ENCODE results near the gene FGFBP3.
A peak's percentile ranks its signal among the peaks of the same experiment; 100 is the strongest.

FGFBP3 gene, protein sequence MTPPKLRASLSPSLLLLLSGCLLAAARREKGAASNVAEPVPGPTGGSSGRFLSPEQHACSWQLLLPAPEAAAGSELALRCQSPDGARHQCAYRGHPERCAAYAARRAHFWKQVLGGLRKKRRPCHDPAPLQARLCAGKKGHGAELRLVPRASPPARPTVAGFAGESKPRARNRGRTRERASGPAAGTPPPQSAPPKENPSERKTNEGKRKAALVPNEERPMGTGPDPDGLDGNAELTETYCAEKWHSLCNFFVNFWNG

DNA sequence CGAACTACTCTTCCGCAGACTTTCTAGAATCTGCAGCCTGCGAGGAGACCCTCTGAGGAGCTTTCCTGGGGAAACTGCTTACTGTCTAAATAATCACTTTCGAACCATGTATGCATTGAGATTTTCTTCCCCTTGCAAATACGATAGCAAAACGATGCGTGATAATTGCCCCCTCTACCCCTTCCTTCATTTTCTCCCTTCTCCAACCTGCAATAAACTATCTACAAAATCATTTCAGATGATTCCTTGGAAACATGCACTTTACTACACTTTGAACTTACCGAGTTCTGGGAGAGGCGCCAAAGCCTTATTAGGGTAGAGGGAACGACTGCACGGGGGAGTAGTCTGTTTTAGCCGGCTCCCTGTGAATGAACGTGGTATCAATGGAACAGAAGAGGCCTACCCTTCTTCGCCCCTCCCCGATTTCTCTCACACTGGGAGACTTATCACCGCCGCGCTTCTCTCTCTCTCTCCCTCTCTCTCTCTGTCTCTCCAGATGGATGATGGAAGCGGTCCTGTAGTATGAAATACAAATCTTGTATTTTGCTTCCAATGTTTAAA, at the start of gene FGFBP3:
TSS of gene FGFBP3 (minus strand) at position 370 of the 561 bp plus-strand sequence. CDS start 517 bp downstream, outside the sequence.
- DNase-seq = peak; percentile 32

DNA sequence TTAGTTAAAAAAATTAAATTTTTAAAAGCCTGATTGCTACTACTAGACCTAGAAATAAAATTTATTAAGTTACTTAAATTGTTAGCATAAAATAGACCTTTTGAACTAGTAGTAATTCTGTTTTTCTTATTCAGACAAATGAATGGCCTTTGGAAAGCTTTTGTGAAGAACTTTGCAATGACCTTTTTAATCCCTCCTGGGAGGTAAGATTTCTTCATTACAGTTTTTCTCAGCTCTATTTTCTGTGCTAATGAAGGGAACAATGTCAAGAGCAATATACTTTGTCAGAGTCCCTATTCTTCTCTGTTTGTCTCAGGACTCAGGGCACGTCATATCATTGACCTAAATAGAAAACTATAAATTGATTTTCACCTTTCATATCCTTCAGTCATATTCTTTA, 47.8 kb upstream of the FGFBP3 start:
- no peak for DNase-seq

DNA sequence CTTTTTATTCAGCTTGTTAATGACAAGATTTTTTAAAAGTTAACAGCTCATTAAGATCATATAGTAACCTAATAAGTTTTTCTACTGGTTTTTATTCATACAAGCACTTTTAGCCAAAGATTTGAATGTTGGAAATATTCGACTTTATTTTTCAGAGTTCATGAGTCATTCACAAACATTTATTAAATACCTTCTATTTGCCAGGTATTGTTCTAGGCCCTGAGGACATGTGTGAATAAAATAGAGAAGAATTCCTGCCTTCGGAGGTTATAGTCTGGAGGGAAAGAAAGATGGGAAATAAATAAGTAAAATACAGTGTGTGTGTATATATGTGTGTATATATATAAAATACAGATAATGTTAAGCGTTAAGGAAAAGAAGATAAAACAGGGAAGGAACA, 45.8 kb upstream of the FGFBP3 start:
- no peak for DNase-seq

DNA sequence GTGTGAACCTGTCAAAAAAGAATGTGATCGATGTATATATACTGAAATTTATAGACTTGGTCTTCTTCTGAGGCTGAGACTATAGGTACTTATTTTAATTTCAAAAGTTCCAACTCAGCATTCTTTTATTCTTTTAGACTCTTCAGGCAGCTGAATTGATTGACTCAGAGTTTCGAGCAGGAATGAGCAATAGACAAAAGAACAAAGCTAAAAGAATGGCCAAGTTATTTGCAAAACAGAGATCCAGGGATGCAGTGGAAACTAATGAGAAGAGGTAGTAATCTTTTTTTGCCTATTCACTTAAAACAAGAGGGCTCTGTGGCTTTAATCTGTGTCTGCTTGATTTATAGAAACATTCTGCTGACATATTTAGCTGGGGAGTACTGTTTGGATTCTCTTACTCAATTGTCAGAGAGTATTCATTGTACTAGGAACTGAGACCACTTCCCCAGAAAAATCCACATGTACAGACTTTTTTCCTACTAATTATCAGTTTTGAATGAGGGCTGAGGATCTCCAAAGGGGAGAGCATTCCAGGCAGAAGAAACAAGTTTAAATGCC, 44.4 kb upstream of the FGFBP3 start:
- DNase-seq = no peak

DNA sequence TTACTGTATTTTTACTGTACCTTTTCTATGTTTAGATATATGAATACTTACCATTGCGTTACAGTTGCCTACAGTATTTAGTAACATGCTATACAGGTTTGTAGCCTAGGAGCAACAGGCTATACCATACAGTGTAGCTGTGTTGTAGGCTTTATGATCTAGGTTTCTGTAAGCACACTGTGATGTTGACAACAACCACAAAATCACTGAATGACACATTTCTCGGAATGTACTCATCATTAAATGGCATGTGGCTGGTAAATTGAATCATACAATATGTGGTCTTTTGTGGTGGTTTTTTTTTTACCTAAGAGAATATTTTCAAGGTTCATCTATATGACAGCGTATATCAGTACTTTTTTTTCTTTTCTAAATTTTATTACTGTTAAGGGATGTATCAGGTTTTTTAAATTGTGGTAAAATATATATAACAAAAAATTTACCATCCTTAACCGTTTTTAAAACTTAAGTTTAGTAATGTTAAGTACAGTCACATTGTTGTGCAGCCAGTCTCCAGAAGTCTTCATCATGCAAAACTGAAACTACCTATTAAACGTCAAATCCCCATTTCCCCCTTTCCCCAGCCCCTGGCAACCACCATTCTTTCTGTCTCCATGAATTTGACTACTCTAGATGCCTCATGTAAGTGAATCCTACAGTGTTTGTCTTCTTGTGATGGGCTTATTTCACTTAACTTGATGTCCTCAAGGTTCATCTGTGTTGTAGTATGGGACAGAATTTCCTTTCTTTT, 35.8 kb upstream of the FGFBP3 start:
- DNase-seq = no peak

DNA sequence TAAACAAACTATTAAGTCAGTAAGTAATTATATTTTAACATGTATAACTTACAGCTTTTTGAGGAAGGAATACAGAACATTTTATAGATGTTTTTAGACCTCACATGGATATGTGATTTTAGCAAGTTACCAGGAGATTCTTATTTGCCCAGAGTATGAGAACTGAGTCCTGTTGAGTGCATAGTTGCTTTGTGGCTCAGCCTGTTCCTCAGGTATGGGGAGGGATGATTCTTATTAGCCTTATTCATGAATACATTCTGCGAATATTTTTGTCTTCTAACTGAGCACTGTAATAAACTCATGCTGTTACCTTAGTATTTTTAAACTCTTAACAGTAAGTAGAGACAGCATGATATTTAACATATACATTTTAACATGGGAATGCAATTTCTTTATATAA, 32.1 kb upstream of the FGFBP3 start:
- no peak for DNase-seq

DNA sequence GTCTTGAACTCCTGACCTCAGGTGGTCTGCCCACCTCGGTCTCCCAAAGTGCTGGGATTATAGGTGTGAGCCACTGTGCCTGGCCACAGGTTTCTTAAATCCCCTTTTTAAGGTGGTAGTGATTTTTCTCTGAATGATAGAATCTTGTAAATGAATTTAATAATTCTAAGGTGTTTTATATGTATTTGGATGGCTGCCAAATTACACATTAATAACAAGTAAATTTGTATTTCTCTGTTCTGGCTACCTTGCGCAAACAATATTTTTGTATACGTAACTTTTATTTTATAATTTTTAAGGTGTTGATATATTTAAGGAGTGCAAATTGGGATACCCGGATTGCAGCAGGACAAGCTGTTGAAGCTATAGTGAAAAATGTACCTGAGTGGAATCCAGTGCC, 30.4 kb upstream of the FGFBP3 start:
- DNase-seq = no peak

DNA sequence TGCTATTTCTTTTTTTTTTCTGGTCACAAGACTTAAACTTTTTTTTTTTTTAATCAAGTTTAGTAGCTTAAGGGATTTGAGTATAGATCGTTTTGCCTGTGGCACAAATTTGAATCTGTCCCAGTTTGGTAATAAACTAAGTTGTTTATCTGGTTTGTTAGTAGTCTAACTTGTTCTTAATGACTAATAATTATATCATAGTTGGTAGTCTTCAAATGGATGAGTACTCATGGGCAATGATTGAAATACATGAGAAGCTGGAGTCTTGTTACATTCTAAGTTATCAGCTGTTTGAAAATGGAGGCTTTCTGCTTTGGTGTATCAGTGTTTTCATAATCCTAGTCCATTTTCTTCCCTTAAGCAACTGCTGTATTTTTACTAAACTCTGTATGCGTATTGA, 26.6 kb upstream of the FGFBP3 start:
- no peak for DNase-seq

DNA sequence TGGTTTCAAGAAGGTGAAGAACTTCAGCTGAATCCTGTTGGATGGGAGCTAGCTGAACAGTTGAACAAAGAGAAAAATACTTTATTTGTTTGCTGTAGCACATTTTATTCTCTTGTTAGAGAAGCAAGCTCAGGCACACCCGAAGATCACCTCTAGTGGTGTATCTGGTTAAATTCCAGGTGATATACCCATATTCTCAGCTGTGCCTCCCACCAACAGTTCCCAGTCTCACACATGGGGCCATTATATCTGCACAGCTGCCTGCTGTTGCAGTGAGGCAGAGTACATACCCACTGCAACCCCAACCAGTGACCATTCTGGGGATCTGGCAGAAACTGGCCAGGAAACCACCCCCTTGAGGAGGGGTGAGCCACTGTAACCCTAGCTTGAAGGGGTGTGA, 23.5 kb upstream of the FGFBP3 start:
- DNase-seq = no peak

DNA sequence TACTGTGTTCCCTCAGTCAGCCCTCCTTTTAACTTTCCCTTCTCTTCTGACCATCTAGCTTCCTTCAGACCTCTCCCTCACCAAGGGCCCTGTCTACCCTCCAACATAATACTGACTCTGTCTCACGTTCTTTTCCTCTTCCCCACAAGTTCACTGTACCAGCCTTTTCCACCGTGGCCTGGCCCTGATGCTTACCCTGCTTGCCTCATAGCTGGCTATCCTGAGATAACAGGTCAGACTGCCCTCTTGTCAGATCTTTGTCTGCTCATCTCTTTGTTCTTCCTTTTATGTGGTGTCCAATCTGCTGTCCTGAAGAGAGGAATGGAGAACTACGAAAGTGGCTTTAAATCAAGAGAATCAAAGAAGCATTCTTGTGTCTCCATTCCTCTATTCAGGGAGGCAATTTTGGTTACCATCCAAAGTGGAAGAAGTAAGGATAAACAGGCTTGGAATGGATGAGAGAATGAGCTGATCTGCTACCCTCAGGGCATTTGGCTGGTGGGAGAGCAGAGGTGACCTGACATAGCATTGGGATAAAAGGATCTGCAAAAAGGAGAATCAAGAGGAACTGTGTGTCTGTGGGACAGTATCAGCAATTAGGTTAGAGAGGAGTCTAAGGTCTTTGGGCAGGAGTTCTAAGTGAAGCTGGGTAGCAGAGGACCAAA, 22.4 kb upstream of the FGFBP3 start:
- DNase-seq = no peak

DNA sequence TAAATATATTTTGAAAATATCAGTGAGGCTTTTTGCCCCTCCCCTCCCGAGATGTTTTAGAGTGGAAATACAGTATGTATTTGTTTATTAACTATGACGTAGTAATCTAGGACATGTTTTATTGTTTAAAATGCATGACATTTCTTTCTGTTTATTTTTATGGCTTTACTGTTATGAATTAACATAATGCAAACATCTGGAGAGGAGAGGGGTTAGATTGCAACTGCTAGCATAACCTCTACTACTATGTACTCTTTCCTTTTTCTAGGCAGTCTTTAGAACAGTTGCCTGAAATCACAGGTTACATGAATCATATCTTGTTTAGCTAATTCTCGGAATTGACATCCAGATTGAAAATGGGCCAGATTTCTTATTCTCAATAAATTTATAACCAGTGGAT, 21.7 kb upstream of the FGFBP3 start:
- DNase-seq = no peak

DNA sequence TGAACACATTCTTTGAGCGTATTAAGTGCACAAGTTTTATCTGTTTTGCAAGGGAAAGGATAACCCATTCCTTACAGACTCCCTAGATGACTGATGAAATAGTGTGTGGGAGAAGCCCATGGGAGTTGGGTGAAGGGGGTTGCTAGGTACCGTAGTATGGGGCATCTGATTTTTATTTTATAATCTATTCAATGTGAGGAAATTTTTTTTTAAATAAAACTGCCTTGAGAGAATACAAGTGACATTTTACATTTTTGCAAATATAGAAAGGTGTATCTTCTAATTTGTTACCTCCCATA, 15.7 kb upstream of the FGFBP3 start:
- no peak for DNase-seq

DNA sequence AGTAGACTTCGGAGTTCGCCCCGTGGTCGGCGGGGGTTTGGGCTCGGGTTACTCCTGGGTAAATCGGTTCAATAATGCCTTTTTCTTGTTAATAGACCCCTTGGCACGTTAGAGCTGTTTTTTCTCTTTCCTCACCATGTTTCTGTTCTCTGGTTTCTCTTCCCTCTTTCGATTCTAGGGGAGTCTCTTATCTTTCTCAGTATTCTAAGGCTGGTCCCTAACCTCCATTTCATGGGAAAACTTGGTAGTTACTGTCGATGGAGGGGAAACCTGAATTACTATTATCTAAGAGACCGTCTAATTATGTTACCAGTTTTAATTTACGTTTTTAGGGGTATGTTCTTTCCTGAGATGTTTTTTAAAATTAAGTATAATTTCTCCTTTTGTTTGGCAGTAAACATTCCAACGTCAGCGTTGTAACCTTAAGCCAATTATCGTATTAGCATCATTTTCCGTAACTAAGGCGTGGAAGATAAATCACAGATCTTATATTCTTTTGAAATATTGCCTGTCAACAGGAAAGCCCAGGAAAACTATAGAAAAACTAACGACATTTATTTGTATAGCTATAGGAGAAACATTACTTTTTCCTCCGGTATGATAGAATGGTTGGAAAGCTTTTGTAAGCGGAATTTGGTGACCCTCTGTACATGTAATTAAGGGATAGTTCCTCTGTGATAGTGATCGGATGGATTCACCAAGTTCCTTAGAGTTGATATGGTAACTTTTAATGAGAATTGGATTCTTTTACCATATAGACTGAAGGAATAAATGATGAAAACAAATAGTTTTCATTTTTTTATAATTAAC, 15.1 kb upstream of the FGFBP3 start:
- no peak for DNase-seq

DNA sequence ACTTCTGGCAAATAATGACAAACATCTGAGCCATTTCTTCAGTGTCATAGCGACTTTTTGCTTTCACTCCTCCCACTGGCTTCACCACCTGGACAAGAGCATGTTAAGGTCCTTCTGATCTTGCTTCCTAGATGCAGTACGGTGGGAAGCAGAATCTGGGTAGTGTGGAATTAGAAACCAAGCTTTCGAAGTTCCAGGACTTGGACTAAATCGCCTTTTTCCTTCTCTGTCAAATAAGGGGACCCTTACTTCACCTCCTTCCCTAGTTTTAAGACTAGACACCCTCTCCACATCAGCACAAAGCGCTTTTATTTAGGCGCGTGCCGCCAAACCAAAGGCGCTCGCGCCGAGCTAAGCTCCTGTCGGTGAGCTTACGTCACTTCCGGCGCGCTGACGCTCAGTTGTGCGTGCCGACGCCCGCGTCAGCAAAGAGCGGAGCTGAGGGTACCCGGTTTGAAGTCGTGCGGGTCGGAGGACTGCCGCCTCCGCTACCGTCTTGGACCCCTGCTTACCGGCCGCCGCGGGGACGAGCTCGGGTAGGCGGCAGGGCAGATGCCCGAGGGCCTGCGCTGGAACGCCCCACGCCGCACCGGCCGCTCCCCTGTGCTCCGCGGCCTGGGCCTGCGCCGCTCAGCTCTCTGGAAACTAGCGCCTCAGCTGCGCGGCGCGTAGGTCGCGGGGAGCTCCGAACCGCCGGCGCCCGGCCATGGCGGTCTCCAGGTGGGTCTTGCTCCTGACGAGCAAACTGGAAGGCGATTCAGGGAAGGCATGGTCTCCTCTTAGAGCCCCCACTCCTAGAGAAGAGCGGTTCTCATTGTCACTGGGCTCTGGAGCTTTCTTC, 14.3 kb upstream of the FGFBP3 start, which contains the start of gene BTAF1:
TSS of gene BTAF1 (plus strand) at position 400 of the 841 bp plus-strand sequence. CDS start at position 707, 307 bp downstream.
- DNase-seq = peak; percentile 93

DNA sequence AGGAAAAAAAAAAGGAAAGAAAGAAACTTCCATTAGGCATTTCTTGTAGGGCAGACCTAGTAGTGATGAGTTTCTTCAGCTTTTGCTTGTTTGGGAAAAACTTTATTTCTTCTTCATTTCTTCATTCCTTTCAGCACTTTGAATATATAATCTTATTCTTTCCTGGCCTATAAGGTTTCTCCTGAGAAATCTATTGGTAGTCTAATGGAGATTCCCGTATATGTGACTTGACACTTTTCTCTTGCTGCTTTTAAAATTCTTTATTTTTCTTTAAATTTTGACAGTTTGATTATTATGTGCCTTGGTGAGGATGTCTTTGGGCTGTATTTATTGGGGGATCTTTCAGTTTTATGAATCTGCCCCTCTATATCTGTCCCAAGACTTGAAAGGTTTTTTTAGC, 10.4 kb upstream of the FGFBP3 start:
- DNase-seq = no peak

DNA sequence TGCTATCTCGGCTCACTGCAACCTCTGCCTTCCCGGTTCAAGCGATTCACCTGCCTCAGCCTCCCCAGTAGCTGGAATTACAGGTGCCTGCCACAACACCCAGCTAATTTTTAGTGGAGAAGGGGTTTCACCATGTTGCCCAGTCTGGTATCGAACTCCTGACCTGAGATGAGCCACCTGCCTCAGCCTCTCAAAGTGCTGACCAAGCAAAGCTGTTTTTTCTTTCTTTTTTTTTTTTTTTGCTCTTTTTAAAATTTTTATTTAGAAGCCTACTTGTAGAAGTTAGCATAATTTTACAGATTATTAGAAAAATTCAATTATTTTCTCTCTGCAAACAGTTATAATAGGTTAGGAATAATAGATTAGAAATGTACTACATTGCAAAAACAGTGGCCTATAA, 1.2 kb upstream of the FGFBP3 start:
- no peak for DNase-seq

DNA sequence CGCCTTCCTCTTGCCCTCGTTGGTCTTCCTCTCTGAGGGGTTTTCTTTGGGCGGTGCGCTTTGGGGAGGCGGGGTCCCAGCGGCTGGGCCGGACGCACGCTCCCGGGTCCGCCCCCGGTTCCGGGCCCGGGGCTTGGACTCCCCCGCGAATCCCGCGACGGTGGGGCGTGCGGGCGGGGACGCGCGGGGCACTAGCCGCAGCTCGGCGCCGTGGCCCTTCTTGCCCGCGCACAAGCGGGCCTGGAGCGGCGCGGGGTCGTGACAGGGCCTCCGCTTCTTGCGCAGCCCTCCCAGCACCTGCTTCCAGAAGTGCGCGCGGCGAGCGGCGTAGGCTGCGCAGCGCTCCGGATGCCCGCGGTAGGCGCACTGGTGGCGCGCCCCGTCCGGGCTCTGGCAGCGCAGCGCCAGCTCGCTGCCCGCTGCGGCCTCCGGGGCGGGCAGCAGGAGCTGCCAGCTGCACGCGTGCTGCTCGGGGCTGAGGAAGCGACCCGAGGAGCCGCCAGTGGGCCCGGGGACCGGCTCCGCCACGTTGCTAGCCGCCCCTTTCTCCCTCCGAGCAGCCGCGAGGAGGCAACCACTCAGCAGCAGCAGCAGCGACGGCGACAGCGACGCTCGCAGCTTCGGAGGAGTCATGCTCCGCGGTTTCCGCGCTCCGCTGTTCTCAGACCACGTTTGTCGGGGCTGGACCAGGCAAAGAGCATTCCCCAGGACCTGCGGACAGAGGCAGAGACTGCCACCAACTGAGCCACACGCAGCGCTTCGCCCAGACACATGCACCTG, 759 bp downstream of the FGFBP3 start:
- peak; percentile 75 for DNase-seq

DNA sequence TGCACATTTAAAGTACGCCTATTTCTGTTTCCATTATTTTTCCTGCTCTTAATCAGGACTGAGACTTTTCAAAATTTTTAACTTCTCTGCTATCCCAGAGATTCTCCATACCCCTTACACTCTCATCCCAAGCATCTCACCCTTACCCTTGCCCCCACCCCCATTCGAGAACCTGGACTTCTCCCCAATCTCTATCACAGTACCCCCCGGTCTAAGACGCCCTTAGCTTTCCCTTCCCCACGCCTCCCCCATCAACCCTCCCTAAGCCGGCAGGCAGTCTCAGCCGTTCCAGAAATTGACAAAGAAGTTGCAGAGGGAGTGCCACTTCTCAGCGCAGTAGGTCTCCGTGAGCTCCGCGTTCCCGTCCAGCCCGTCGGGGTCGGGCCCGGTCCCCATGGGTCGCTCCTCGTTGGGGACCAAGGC, 1.4 kb downstream of the FGFBP3 start:
- no peak for DNase-seq

DNA sequence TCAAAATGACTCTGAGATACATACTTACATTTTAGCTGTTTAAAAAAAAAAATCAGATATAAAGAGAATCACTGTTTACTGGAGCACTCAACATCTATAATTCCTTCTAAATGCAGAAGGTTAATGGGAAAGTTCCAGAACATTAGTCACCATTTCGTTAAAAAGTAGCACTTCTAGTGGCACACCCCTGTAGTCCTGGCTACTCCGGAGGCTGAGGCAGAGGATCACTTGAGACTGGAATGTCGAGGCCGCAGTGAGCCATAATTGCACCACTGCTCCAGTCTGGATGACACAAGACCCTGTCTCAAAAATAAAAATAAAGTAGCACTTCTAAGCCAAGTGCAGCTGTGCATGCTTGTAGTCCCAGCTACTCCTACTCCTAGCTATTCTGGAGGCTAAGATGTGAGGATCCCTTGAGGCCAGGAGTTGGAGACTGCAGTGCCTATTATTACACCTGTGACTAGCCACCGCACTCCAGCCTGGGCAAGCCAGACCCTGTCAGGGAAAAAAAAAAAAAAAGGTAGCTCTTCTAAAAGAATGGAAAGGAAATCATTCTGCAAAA, 2.2 kb downstream of the FGFBP3 start:
- no peak for DNase-seq
